Fibroblast of skin of abdomen (primary cell): ENCODE data around the gene ARL10.

Experiments used
- DNase-seq: peaks from one replicate; pipeline ENCODE4 v3.0.0-alpha.2; 2013

ARL10 gene

DNA sequence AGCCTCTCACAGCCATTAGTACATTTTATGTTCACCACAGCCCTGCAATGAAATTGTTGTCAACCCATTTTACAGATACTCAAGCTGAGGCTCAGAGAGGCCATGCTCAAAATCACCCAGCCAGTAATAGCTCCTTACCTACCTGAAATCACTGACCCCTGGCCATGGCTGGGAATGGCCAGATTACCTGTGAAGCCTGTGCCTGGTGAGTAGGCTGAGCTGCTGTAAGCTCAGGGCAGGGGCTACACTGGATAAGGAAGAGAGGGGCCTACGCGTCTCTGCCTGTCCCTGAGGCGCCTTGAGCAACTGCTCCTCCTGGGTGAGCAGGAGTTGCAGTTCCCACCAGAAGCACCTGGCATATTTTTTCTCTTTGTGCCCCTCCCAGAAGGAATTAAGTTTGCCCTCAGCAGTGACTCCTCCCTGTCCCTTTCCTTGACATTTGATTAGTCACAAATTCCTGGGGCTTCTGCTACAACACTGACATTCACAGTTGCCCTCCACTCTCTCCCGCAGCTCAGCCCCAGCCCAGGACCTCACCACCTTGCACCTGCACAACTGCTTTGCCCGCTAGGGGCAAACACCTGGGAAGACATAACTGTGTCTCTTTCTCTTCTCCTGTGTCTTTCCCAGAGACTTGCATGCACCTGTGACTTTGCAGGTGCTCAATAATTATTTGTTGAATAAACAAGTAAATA lies 45.3 kb downstream of the ARL10 start:
- no peak for DNase-seq

DNA sequence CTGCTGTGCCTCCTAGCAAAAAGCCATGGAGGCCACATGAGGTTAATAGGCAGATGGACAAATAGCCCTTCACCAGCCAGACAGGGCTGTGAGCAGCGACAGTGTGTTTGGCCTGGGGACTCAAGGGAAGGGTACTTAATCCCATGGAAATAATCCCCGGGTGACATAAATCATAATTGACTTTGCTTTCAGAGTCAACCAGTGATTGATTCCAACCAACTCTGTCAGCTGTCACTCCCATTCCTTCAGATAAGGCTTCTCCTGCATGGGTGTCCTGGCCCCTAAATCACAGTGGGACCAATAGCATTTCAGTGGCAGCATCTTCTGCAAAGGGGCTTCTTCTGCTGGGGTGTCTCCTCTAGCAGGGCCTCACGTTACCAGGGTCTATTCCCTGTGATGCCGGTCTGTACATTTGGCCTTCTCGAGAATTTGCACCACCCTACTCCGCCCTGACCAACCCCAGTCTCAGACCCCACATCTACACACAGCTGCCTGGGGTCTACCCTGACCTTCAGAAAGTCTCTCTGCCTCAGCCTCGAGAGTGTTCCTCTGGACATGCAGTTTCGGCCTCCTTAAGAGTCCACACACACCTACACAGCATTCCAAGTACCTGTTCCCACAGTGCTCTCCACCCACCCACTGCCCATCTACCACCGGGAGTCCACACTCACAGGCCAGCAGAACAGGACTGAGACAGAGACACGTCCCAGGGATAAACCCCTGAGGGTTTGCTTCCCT lies 47.4 kb downstream of the ARL10 start:
- no peak for DNase-seq

DNA sequence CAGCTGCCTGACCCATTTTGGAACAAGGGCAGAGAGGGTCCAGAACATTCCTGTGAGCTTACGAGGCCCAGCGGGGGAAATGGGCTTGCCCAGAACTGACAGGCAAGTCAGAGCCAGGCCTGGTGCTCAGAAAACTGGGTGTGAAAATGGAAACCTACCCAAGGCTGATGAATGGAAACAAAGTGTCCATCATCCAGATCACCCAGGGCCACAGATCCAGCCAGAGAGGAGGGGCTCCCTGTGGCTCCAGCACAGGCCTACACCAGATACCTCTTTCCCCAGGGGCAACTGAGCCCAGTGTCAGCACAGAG lies 47.9 kb downstream of the ARL10 start:
- no peak for DNase-seq

DNA sequence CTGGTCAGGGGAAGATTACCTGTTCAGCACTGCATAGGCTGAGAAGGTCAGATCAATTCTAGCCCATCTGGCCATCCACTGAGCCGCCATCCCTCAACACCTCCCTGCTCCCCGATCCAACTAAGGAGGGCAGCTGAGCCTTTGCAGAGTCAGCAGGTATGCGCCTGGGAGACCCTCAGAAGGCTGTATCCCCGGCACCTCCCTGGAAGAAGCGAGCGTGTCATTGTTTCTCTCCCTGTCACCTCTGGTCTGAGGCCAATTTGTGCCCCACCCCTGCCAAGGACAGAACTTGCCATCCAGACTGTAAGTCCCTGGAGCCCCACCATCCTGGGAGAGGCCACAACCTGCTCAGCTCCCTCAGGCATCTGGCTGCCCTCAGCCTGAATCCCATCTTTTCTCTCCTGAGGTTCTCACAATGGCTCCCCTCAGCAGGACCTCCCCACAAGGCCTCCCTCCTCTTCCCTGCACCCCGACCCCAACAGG lies 48.5 kb downstream of the ARL10 start:
- DNase-seq = no peak

DNA sequence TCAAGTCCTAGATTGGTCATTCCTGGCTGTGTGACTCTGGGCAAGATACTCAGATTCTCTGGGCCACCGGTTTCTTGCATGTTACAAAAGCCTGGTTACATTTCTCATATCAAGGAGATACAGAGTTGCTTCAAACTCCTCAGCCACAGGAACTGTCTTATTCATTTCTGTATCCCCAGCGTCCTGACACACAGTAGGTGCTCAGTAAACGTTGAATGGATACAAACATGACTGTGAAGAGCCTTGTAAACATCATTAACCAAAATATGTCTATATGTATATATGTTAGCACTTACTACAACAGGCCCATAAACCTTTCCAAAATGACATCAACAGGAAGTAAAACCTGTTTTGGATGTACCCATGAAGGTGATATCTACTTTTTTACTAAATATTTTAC lies 49.4 kb downstream of the ARL10 start:
- no peak for DNase-seq

DNA sequence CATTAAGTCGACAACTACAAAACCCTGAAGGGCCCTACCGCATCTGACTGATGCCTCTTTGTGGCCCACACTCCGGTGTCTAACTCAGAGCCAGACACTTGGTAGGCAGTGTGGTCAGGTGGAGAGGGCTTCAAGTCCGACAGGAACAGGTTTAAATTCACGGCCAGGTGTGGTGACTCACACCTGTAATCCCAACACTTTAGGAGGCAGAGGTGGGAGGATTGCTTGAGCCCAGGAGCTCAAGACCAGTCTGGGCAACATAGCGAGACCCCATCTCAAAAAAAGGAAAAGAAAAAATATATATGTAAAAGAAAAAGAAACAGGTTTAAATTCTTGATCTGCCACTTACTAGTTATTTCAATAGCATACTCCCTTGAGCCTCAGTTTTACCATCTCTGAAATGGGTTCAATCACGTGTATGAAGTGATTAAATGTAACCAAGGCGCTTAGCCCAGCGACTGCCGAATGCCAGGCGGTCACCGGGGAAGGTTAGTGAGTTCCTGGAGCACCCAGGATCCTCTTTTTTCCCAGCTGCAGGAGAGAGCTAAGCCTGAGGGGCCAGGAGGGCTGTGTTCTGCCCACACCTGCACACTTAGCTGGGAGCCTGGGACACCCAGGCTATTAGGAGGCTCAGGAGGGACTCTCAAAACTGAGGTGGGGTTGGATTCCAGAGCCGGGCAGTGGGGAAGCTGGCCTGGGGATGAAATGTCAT lies 50.1 kb downstream of the ARL10 start:
- no peak for DNase-seq

DNA sequence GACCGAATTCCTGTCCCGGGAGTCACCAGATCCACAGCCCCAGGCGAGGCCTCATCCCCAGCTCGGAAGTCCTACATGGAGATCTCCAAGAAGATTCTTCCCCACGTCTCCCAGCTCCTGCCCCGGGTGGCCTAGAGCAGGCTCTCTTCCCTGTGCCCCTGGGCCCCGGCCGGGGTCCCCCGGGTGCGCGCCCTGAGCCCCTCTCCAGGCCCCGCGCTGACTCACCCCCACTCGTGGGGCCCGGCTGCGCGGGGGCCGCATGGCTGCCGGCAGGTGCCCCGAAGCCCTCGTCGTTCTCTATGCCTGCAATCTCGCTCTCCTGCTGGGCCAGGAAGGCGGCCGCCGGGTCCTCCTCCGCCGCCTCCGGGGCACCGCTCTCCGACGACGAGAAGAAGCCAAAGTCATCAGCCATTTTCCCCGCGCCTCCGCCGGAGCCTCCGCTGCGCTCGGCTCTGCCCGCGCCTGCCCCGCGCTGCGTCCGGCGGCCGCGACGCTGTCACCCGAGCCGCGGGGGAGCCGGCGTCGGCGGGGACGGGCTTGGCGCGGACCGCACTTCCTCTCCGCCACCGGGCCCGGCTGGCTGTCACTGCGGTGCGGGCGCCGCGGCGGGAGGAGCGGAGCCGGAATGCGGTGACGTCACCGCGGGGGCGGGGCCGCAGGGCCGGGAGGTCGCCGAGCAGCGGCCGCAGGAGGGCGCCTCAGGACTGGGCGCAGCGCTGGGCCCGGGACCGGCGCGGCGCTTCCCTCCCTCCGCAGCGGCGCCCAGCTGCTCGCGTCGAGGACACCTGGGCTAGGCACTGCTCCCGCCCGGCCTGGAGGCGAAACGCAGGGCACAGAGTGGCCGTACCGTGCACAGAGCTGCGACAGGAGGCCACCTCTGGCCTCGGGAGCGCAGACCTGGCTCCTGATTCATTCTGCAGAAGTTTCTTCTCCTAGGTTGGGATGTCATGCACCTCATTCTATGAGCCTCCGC lies 51.0 kb downstream of the ARL10 start, which contains the start of gene CLTB:
Gene CLTB (minus strand): TSS at position 588 of the 973 bp plus-strand sequence. CDS start 176 bp downstream, at position 412.
- peak; percentile 83 for DNase-seq

DNA sequence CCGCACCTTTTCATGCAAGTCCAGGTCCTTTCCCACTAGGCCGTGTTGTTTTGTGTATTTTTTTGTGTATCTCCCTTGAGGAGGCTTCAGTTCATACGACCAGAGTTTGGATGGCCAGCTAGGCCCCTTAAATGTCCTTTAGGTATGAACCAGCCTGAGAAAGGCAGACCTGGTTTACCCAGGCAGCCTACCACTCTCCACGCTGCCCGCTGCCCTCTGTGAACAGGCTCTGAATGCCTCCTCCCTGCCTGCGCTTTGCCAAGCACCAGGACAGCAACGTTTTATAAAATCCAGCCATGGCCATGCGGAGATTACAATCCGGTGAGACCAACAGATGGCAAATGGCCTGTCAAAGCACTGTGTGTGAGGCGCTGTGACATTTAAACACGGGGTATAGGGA lies 51.7 kb downstream of the ARL10 start:
- no peak for DNase-seq

DNA sequence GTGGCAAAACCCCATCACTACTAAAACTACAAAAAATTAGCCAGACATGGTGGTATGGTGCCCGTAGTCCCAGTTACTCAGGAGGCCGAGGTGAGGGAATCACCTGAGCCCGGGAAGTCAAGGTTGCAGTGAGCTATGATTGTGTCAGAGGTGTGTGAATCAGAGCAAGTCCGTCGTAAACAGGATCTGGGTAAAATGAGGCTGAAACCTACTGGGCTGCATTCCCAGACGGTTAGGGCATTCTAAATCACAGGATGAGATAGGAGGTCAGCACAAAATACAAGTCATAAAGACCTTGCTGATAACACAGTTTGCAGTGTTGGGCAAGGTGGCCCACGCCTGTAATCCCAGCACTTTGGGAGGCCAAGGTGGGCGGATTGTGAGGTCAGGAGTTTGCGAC lies 53.0 kb downstream of the ARL10 start:
- no peak for DNase-seq

DNA sequence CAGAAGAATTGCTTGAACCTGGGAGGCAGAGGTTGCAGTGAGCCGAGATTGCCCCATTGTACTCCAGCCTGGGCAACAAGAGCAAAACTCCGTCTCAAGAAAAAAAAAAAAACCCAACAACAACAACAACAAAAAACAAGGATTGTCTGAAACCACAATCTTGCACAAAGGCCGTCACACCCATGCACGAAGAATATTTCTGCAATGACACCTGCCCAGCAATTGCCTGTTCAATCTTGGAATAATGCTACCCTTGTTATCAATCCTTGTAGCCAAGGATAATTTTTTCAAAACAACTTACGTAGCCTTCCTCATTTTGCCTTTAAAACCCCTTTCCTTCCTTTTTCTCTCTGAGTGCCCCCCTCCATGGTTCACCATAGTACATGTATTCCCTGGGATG lies 54.8 kb downstream of the ARL10 start:
- DNase-seq = no peak

DNA sequence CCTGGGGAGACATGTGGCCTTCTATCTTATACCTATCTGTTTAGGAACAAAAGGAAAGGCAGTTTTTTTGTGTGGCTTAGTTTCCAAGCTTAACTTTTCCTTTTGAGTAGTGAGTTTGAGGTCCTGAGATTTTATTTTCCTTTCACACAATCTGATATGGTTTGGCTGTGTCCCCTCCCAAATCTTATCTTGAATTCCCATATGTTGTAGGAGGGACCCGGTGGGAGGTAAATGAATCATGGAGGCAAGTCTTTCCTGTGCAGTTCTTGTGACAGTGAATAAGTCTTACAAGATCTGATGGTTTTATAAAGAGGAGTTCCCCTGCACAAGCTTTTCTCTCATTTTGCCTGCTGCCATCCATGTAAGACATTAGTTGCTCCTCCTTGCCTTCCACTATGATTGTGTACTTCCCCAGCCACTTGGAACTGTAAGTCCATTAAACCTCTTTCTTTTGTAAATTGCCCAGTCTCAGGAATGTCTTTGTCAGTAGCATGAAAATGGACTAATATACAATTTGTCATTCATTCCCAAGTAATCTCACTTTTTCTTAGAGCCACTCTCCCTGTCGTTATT lies 55.8 kb downstream of the ARL10 start:
- DNase-seq = no peak

DNA sequence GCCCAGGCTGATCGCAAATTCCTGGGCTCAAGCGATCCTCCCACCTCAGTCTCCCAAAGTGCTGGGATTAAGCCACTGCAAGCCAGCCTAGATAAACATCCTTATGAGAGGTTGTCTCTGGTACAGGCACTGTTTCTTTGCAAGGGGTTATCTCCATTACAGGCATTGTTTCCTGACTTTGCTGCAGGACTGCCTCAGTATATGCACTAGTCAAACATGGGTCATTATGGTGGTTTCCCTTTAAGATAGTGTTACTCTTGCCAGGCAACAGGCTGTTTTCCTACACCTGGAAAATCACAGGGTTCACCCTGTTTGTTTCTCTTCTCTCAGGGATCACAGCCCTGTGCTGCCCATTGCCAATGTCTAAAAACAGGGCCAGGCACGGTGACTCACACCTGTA lies 58.9 kb downstream of the ARL10 start:
- DNase-seq = no peak

DNA sequence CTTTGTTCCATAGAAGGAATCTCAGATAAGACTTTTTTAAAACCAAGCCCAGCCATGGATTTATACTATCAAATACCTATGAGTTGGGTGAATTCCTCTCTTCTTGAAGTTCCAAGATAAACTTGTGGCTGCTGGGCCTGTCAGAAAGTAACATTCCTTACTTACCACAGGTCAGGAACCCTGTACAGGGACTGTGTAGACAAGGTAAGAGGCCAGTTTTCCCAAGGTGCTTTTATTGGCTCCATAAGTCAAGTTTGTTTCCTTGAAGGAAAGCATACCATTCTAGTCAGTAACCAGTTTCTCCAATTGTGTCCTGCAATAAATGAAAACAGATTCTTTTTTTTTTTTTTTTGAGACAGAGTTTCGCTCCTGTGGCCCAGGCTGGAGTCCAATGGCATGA lies 59.9 kb downstream of the ARL10 start:
- no peak for DNase-seq

DNA sequence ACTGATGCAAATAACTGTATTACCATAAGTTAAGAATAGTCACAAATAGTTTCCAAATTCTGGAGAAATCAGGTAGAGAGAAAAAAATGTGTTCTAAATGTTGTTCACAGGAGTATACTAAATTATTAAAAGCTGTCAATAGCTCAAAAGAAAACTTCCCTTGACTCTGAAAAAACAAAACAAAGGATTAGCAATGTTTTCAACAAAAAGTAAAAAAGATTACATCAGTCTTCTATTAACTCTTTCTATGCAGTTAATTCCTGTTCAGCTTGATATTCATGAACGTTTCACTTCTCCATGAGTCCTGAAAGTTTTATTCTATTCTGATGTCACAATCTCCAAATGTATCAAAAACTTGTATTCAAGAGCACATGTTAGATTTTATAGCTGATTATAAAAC lies 60.5 kb downstream of the ARL10 start:
- no peak for DNase-seq

DNA sequence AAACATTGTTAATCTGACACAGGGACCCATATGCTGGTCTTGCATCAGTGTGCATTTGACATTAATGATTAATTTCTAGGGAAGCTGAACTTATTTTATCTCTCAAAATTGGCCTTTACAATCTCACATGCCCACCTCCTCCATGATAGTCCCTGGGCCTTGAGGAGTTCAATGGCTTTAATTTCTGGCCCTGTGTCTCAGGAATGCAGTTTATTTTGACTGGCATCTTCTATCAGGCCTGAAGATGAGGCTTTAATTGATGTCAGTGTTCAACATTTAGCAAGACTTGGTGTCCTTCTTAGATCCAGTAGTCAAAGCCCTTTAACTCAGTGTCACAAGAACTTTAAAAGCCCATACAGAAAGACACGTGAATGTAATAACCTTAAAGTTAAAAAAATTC lies 61.6 kb downstream of the ARL10 start:
- no peak for DNase-seq

DNA sequence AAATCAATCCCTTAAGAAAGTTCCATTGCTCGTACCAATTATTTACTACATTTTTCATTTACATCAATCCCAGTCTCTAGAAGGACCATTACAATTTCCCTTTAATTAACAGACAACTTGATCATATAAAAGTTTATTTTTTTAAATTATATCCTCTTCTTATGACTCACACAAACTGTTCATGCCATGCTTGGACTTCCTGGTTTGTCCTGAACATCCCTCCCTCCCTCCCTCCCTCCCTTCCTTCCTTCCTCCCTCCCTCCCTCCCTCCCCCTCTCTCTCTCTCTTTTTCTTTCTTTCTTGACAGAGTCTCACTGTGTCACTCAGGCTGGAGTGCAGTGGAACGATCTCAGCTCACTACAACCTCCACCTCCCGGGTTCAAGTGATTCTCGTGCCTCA lies 62.7 kb downstream of the ARL10 start:
- no peak for DNase-seq

DNA sequence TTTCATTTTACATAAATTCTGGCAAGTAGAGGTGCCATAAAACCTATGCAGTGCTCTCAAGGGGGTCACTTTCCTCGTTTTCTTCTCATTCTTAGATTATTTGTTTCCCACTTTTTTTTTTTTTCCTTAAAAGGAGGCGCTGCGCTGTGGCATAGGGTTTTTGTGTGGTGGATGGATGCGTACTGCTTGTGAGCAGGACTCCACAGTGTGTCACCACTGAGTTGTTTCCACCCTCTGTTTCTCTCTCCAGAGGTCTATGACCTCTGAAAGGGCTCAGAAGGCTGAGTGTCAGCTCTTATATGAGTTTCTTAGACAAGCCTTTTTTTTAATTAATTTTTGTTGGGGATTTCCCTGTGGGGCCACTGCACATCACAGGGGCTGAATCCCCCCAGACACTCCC lies 64.7 kb downstream of the ARL10 start:
- DNase-seq = no peak
